ENCODE measurements around the gene GPR15LG.
"Not testable (repeated sequence)": the region's sequence is repeated elsewhere in the genome, so short reads cannot be mapped to it uniquely, and the experiment has no call there.

GRCh38 chr10:84167289-84167653 is 6.3 kb upstream of the GPR15LG start:
- not testable (repeated sequence) for TF ChIP-seq POLR2A (IDR thresholded peaks at IDR 0.05; ENCODE audit: low read depth, low read length); EP300 (IDR thresholded peaks at IDR 0.05; ENCODE audit: borderline replicate concordance in 1 of 2, control insufficient read depth in 1 of 2, low read depth in 2 of 2, low read length in 2 of 2); CTCF (IDR thresholded peaks at IDR 0.05 in 2 of 3, conservative IDR thresholded peaks at IDR 0.05 in 1 of 3; ENCODE audit: control insufficient read depth in 2 of 3, extremely low read depth in 1 of 3, insufficient read depth in 1 of 3, low read depth in 3 of 3, low read length in 3 of 3); ESRRA (IDR thresholded peaks at IDR 0.05; ENCODE audit: low read length); CBX3 (IDR thresholded peaks at IDR 0.05; ENCODE audit: borderline replicate concordance, low read depth); KDM1A (IDR thresholded peaks at IDR 0.05; ENCODE audit: borderline replicate concordance); CHD4 (IDR thresholded peaks at IDR 0.05)

Measured in GM12878 (cell line).